ENCODE data around the gene SETD5. TPM values are rescaled to one million over a fixed set of nuclear protein-coding genes. Genes with fewer than 3 reads are reported as not detected.

SETD5 gene
- total RNA-seq, 2 donors from 2014 or later: 158 to 170 TPM

- Mint-ChIP-seq H3K9me3 (no peaks in the 10 kb centered on the region), H3K36me3 (peaks cover 9 to 50% of the 10 kb centered on the region in 2 donors), H3K27ac (peak overlapping the region; percentile 33 to 62)
- no peak for DNase-seq (ENCODE audit: low spot score in 2 of 2)
- no peak for ATAC-seq
Observed at GRCh38 chr3:9386078-9386459, 11.3 kb upstream of the SETD5 start.

DNA sequence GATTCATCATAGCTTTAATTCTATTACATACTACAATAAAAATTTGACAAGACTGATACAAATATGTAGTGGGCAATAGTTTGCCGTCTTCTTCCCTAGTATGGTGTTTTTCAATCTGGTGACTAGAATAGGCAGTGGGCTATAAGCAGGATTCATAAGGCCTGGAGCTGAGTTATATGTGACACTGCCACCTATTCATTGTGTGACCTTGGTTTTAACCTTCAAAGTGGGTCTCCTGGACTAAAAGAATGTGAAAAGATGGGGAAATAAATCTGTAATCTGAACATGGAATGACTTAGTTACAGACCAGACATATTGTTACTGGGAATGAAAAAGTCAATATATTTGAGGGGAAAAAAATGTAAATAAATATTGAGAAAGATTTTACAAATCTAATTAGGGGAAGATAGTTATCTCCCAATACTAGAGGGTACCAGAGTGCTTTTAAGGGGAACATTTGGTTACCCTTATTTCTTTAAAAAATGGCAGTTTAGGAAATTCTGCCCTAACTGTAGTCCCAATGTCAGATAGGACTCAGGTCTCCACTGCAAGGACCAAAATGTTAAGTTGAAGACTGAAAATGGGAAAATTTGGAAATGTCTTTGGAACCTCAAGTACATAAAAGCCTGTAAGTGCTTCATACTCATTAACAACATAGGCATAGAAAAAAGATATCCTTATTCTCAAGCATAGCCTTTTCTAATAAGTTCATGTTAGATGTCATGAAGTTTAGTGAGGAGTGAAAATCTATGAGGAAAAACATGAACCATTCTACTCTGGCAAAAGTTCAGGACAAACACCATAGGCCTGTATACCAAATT is 10.7 kb upstream of the SETD5 start:
- no peaks in the 10 kb centered on the region for H3K9me3 Mint-ChIP-seq
- H3K27ac Mint-ChIP-seq: peak overlapping the region; percentile 33 to 62
- peaks cover 16 to 52% of the 10 kb centered on the region in 2 donors for H3K36me3 Mint-ChIP-seq
- DNase-seq (ENCODE audit: low spot score in 2 of 2) (no peak), ATAC-seq (no peak)

- ATAC-seq: no peak
- Mint-ChIP-seq H3K27ac (peak overlapping the region in 1 of 2 donors; percentile 50), H3K36me3 (peaks cover 19 to 57% of the 10 kb centered on the region in 2 donors), H3K9me3 (no peaks in the 10 kb centered on the region)
- no peak for DNase-seq (ENCODE audit: low spot score in 2 of 2)
Observed at GRCh38 chr3:9387322-9387655, 10.1 kb upstream of the SETD5 start.

GRCh38 chr3:9388142-9388541 is 9.3 kb upstream of the SETD5 start:
- DNase-seq (ENCODE audit: low spot score in 2 of 2) (no peak), ATAC-seq (no peak)
- Mint-ChIP-seq H3K9me3 (no peaks in the 10 kb centered on the region), H3K27ac (no peak overlapping the region), H3K36me3 (peaks cover 19 to 59% of the 10 kb centered on the region in 2 donors)

DNA sequence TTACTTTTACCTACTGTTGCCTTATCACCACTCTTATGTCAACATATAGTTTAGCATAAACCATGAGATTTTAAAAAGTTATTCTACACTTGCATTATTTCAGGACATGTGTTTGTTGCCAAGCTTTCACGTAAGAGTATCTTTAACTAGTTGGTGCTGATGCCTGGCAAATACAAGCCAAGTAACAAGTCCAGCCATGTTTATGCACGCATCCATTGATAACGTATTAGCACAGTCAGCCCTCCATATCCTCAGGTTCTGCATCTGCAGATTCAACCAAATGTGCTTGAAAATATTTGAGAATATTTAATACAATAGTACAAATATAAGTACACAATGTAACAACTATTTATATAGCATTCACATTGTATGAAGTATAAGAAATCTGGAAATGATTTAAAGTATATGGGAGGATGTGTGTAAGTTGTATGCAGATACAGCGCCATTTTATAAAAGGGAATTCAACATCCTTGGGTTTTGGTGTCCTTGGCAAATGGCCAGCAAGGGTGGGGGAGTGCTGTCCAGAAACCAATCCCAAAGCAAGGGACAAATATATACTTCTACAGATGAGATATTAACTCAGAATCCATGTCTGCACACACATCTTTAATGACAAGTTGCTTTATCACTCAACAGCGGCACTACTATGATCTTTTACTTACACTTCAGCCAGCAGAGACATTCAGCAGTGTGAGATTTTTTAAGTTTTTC is 8.7 kb upstream of the SETD5 start:
- Mint-ChIP-seq H3K36me3 (peaks cover 19 to 59% of the 10 kb centered on the region in 2 donors), H3K9me3 (no peaks in the 10 kb centered on the region), H3K27ac (peak overlapping the region in 1 of 2 donors; percentile 57)
- ATAC-seq (no peak), DNase-seq (ENCODE audit: low spot score in 2 of 2) (no peak)

DNA sequence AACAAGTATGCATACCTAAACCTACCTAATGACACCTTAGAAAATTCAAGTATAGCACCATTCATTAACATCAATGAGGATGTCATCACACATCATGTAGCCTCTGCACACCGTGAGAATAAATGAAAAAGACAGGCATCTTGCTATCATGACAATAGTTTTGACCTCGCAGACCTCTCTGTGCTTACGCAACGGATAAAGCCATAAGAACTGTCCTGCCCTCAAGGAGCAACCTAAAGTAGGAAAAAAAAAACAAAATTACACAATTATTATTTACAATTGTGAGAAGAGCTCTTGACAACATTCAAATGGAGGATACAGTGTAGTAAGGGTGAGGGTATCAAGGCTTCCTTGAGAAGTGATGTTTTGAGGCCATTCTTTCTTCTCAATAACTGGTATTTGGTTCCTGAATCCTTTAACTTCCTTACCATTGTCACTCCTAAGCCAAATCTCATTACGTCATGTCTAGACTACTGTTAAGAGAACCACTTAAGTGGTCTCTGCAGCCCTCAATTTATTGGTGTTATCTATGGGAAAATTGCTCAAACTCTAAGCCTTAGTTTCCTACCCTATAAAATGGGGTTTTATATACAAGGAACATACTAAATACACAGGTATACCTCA is 7.0 kb upstream of the SETD5 start:
- peak overlapping the region in 1 of 2 donors; percentile 87 for H3K27ac Mint-ChIP-seq
- no peaks in the 10 kb centered on the region for H3K9me3 Mint-ChIP-seq
- peaks cover 31 to 64% of the 10 kb centered on the region in 2 donors for H3K36me3 Mint-ChIP-seq
- ATAC-seq (no peak), DNase-seq (ENCODE audit: low spot score in 2 of 2) (no peak)

DNA sequence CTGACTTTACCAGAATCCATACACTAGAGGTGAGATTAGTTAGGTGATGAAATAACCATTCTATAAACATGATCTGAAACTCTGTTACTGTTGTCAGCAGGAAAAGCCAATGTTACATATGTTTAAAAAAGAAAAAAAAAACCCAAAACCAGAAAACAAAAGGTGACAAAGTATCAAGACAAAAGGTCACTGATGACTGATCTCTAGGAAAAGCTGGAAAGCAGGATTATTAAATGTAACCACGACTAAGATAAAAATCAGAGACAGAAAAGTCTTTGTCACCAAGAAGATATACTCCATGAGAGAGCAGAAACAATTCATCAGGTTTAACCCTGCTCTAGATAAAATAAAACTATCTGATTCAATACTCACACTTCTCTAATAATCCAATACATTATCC is 5.4 kb upstream of the SETD5 start:
- ATAC-seq: no peak
- peak overlapping the region; percentile 55 to 81 for H3K27ac Mint-ChIP-seq
- peaks cover 39 to 58% of the 10 kb centered on the region in 2 donors for H3K36me3 Mint-ChIP-seq
- no peaks in the 10 kb centered on the region for H3K9me3 Mint-ChIP-seq
- no peak for DNase-seq (ENCODE audit: low spot score in 2 of 2)

- no peak for DNase-seq (ENCODE audit: low spot score in 2 of 2)
- Mint-ChIP-seq H3K9me3 (no peaks in the 10 kb centered on the region), H3K27ac (peak overlapping the region; percentile 96 to 98), H3K36me3 (peaks cover 43 to 62% of the 10 kb centered on the region in 2 donors)
- ATAC-seq: no peak
Observed at GRCh38 chr3:9395570-9396300, 1.7 kb upstream of the SETD5 start.

DNA sequence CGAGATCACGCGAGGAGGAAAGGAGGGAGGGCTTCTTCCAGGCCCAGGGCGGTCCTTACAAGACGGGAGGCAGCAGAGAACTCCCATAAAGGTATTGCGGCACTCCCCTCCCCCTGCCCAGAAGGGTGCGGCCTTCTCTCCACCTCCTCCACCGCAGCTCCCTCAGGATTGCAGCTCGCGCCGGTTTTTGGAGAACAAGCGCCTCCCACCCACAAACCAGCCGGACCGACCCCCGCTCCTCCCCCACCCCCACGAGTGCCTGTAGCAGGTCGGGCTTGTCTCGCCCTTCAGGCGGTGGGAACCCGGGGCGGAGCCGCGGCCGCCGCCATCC is 1.1 kb upstream of the SETD5 start:
- Mint-ChIP-seq H3K9me3 (no peaks in the 10 kb centered on the region), H3K36me3 (peaks cover 39 to 57% of the 10 kb centered on the region in 2 donors), H3K27ac (peak overlapping the region; percentile 96 to 98)
- DNase-seq (ENCODE audit: low spot score in 2 of 2): no peak
- peak; percentile 48 to 59 for ATAC-seq

- no peaks in the 10 kb centered on the region for H3K9me3 Mint-ChIP-seq
- peak; percentile 99 for DNase-seq (ENCODE audit: low spot score in 2 of 2)
- peak overlapping the region; percentile 96 to 99 for H3K27ac Mint-ChIP-seq
- peak; percentile 76 to 77 for ATAC-seq
- H3K36me3 Mint-ChIP-seq: peaks cover 33 to 52% of the 10 kb centered on the region in 2 donors
Observed at GRCh38 chr3:9396632-9397331, 633 bp upstream of the SETD5 start.

DNA sequence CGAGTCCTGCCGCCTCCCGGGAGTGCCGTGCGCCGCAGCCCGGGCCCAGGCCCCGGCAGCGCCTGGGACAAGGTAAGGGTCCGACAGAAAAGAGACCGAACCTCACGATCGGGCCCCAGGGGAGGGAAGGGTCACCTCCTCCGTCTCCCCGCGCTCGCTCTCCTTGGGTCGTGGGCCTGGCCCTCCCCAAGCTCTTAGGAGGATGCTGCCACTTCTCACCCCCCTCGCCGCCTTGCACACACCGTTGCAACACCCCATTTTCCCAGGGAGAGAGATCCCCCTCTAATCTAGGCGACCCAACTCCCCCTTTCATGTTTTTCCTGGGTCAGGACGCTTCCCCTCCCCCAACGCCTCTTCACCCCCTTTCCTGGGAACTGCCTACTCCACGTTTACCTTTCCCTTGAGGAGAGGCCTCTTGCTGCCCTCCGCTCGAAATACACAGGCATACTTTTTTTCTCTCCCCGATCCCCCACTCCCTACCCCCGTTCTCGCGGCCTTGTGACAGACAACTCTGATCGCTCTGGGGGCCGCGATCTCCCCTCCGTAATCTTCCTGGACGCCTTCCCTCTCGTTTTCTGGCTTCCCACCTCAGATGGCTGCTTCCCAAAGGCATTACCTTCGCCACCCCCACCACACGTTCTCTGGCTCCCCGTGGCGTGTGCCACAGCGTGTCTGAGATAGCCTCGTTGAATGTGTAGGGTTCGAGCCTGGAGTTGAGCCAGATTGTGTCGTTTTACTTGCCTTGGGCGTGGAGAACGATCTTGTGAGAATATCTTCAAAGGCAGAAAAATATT is 688 bp downstream of the SETD5 start:
- H3K36me3 Mint-ChIP-seq: peaks cover 31 to 46% of the 10 kb centered on the region in 2 donors
- ATAC-seq: no peak

DNA sequence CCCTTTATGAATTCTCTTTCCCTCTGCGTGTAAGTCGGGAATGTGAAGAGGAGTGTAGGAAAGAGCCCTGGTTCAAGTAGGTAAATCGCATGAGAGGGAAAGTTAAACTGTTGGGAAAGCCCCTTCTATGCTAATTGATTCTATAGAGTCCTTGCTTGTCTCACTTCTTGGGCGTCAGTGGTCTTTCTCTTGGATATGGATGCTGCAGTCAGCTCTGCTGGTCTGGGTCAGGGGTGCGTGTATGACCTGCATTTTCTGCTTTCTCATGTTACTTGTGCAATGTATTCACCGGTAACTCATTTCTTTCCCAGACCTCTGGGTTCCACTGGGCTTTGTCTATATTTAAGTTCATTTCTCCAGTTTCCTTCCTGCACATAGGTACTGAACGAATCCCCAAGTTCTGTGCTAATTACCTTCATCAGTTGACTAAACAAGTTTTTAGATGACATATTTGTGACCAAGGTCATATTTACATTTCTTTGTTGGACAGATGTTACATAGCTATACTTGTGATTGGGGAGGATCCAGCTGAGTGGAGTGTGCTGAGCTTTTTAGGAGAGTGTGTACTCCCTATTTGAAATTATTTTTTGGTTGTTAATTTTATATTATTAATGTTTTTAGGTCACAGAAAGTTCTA is 1.4 kb downstream of the SETD5 start:
- peaks cover 31 to 46% of the 10 kb centered on the region in 2 donors for H3K36me3 Mint-ChIP-seq

More for the DNA sequence above, 688 bp downstream of the SETD5 start:
- H3K9me3 Mint-ChIP-seq: no peaks in the 10 kb centered on the region
- peak overlapping the region; percentile 96 to 100 for H3K27ac Mint-ChIP-seq
- DNase-seq (ENCODE audit: low spot score in 2 of 2): peak; percentile 39 to 61

GRCh38 chr3:9399337-9399703 is 1.9 kb downstream of the SETD5 start:
- Mint-ChIP-seq H3K9me3 (no peaks in the 10 kb centered on the region), H3K27ac (peak overlapping the region; percentile 58 to 96), H3K36me3 (peaks cover 29 to 41% of the 10 kb centered on the region in 2 donors)
- DNase-seq (ENCODE audit: low spot score in 2 of 2) (no peak), ATAC-seq (no peak)

More for the DNA sequence above, 1.4 kb downstream of the SETD5 start:
- ATAC-seq (peak in 1 of 2 donors; percentile 4), DNase-seq (ENCODE audit: low spot score in 2 of 2) (no peak)
- Mint-ChIP-seq H3K27ac (peak overlapping the region; percentile 96 to 100), H3K9me3 (no peaks in the 10 kb centered on the region)

DNA sequence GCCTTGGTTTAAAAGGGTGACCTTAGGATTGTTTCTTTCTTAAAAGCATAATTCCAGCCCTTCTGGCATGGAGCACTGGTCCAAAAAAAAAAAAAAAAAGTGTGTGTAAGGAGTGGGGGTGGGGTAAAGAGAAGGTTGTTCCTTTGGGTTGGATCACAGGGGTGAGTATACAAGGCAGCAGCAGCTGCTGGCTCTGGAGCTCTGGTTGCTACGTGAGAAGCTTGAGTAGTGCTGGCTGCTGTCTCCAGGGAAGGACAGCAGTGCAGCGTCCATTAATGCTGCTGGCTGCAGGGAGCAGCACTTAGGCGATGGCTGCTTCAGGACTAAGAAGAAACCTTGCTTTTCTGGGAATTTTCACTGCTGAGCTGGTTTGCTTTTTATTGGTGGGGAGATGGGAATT is 2.3 kb downstream of the SETD5 start:
- no peak for DNase-seq (ENCODE audit: low spot score in 2 of 2)
- Mint-ChIP-seq H3K9me3 (no peaks in the 10 kb centered on the region), H3K27ac (peak overlapping the region; percentile 58 to 96), H3K36me3 (peaks cover 25 to 37% of the 10 kb centered on the region in 2 donors)
- no peak for ATAC-seq

GRCh38 chr3:9400616-9401015 is 3.2 kb downstream of the SETD5 start:
- DNase-seq (ENCODE audit: low spot score in 2 of 2) (no peak), ATAC-seq (no peak)
- H3K27ac Mint-ChIP-seq: no peak overlapping the region
- peaks cover 16 to 31% of the 10 kb centered on the region in 2 donors for H3K36me3 Mint-ChIP-seq
- H3K9me3 Mint-ChIP-seq: no peaks in the 10 kb centered on the region
